ENCODE data around the gene AHRR. TPM values are rescaled to one million over a fixed set of nuclear protein-coding genes. Genes with fewer than 3 reads are reported as not detected.

AHRR gene
- total and polyA plus RNA-seq, 10 of the 15 experiments (the other 5 are each of a cell fraction or from before 2014, with no cell fraction given), result 0.90 to 35.2 (median 19.2) TPM

DNA sequence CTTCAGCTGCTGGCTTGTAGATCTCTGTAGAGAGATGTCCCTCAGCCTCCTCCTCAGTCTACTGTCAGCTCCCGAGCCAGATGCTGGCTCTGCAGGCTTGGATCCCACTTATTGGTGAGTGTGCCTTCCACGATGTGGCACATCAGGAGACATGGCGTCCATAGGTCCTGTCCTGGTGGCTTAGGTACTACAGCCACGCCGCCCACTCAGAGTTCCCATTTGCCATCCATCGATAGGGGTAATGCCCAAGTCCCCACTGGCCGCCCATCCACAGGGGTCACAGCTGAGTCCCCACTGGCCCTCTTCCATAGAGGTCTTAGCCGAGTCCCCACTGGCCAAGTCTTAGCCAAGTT lies 138.7 kb downstream of the AHRR start:
- H3K27me3 ChIP-seq (replicated peaks in 1 of 2; ENCODE audit: control insufficient read depth in 2 of 2, insufficient read depth in 2 of 2, low read length in 1 of 2), result no peaks in the 10 kb centered on the region
- H3K27ac ChIP-seq (ENCODE audit: control insufficient read depth, insufficient read depth), result no peak overlapping the region
- H3K36me3 ChIP-seq (ENCODE audit: control insufficient read depth in 2 of 2, insufficient read depth in 2 of 2, low read length in 1 of 2), result peaks cover 31 to 32% of the 10 kb centered on the region in 2 experiments; a peak in 3 of 4 replicates
- peaks cover 7% of the 10 kb centered on the region for H3K4me1 ChIP-seq (ENCODE audit: control insufficient read depth, insufficient read depth, low read length)
- 94% methylated on average over 8 of the region's 8 CpGs for WGBS (ENCODE audit: insufficient coverage, insufficient replicate concordance, low lambda C conversion rate, missing lambda C conversion rate)
- in situ Hi-C loops (cut with MboI), result no loop called here
- no peak for DNase-seq (ENCODE audit: low read depth, low spot score)
- no peak overlapping the region for H2AFZ ChIP-seq (ENCODE audit: control insufficient read depth, low read depth, low read length)
- H3K4me2 ChIP-seq (ENCODE audit: control insufficient read depth, insufficient read depth), result no peak overlapping the region
- intact Hi-C loops (cut with micrococcal nuclease; ENCODE audit: unreplicated experiment), result no loop called here
- POLR2A ChIA-PET, result interaction anchor here (3.4 kb wide), 1 partner anchor 13 kb away, joined by 17 read pairs; no protein-coding TSS in a partner anchor
- CTCF ChIA-PET, result no interaction called here
- peaks cover 18% of the 10 kb centered on the region for H3K79me2 ChIP-seq (ENCODE audit: control insufficient read depth, insufficient read depth, low read length)
- no peak for TF ChIP-seq ZBTB40 (IDR thresholded peaks at IDR 0.05; ENCODE audit: borderline replicate concordance)
- no peak for TF ChIP-seq RB1 (IDR thresholded peaks at IDR 0.05; ENCODE audit: borderline replicate concordance)
- TF ChIP-seq EZH2 (IDR thresholded peaks at IDR 0.05; ENCODE audit: borderline replicate concordance, control insufficient read depth, low read depth, low read length), result no peak
- TF ChIP-seq WRNIP1 (IDR thresholded peaks at IDR 0.05; ENCODE audit: borderline replicate concordance, low read depth, low read length), result no peak
- TF ChIP-seq ZNF274 (IDR thresholded peaks at IDR 0.05; ENCODE audit: insufficient read depth, insufficient read length), result no peak
- TF ChIP-seq TBL1XR1 (IDR thresholded peaks at IDR 0.05; ENCODE audit: low read depth, low read length), result no peak
- TF ChIP-seq CHD2 (IDR thresholded peaks at IDR 0.05; ENCODE audit: borderline replicate concordance, low read depth, low read length), result no peak
- TF ChIP-seq, protein P1, sequence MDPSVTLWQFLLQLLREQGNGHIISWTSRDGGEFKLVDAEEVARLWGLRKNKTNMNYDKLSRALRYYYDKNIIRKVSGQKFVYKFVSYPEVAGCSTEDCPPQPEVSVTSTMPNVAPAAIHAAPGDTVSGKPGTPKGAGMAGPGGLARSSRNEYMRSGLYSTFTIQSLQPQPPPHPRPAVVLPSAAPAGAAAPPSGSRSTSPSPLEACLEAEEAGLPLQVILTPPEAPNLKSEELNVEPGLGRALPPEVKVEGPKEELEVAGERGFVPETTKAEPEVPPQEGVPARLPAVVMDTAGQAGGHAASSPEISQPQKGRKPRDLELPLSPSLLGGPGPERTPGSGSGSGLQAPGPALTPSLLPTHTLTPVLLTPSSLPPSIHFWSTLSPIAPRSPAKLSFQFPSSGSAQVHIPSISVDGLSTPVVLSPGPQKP (IDR thresholded peaks at IDR 0.05; ENCODE audit: low read depth, low read length), result no peak
- no peak for TF ChIP-seq ATF7 (IDR thresholded peaks at IDR 0.05; ENCODE audit: low read depth)
- no peak for TF ChIP-seq MLLT1 (IDR thresholded peaks at IDR 0.05)
- TF ChIP-seq NFYB (IDR thresholded peaks at IDR 0.05; ENCODE audit: insufficient read depth, low read depth, low read length), result no peak
- no peak for TF ChIP-seq RAD51 (IDR thresholded peaks at IDR 0.05)
- no peak for TF ChIP-seq HCFC1 (IDR thresholded peaks at IDR 0.05; ENCODE audit: low read length)
- BruUV-seq (replicated peaks), result no TSS peak
- no peaks in the 10 kb centered on the region; the same call in 1 of the 3 replicates for H3K9me3 ChIP-seq (replicated peaks; ENCODE audit: control insufficient read depth, insufficient read depth, low read length)
- no peak for ATAC-seq
- no peaks in the 10 kb centered on the region for H4K20me1 ChIP-seq (ENCODE audit: control insufficient read depth, insufficient read depth)
- RAD21 ChIA-PET (ENCODE audit: unreplicated experiment), result interaction anchor here (0.7 kb wide), 1 partner anchor 14 kb away, joined by 3 read pairs; no protein-coding TSS in a partner anchor
- no peak for FAIRE-seq
- H3K9ac ChIP-seq (ENCODE audit: control insufficient read depth, insufficient read depth, low read length), result no peak overlapping the region
- H3K4me3 ChIP-seq, result no peak overlapping the region
- SMC1A ChIA-PET (ENCODE audit: uncharacterized antibody, unreplicated experiment), result no interaction called here

Measured in GM12878 (cell line).